Fibroblast of pulmonary artery (primary cell): ENCODE measurements around the gene CNTN2.

Experiments
- DNase-seq: peaks from one replicate; pipeline ENCODE4 v3.0.0-alpha.2; 2010; ENCODE audit warnings: low read depth
- H3K4me3 ChIP-seq: replicated peaks from 2 replicates; pipeline ENCODE4 v1.5.1; 2011; ENCODE audit warnings: low read depth, mild to moderate bottlenecking, control low read depth, low read length, moderate library complexity
- CTCF ChIP-seq: IDR thresholded peaks from 2 replicates; pipeline ENCODE4 v1.5.1; 2011; ENCODE audit warnings: mild to moderate bottlenecking, control low read depth, low read length, inconsistent platforms; ENCODE audit errors: missing control alignments

Gene CNTN2

GRCh38 chr1:205002705-205003104, 40.3 kb upstream of the CNTN2 start:
- DNase-seq, result no peak
- no peak overlapping the region for H3K4me3 ChIP-seq
- TF ChIP-seq CTCF, result no peak

DNA sequence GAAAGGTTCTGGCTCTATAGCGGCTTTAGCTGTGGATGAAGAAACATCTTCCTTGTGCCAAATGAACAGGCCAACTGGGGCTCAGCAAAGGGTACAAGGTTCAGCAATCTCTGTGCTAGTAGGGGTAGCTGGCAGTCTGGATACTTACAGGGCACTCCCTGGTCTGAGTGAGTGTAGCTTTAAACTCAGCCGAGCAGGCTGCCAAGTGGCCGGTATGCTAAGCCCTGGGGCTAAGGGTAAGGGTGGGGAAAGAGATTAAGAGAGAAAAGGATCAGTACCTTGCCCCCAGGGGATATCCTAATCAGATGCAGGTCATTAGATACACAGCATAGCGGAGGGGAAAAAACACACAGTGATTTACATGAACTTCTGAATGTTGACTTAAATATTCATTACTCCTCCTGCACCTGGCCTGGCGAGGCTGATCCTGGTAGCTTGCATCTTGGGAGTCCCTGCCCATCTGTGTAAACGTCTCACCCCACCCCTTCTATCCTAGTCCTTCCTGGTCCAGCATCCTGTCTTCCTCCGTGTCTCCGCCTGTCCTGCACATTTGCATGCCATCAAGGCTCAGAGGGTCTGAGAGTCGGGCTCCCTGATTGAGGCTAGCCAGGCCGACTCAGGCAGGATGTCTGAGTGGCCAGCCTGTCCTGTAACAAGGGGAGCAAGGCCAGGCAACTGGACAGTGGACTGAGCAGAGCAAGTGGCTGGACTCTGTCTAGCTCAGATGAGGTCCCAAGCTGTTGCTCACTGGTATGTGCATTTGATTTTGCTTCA, 39.5 kb upstream of the CNTN2 start:
- DNase-seq, result no peak
- no peak overlapping the region for H3K4me3 ChIP-seq
- TF ChIP-seq CTCF, result no peak

- TF ChIP-seq CTCF, result no peak
- no peak overlapping the region for H3K4me3 ChIP-seq
- DNase-seq, result no peak
Observed at GRCh38 chr1:205004351-205004750, 38.7 kb upstream of the CNTN2 start.

- TF ChIP-seq CTCF, result no peak
- DNase-seq, result no peak
- H3K4me3 ChIP-seq, result no peak overlapping the region
Observed at GRCh38 chr1:205008896-205009295, 34.1 kb upstream of the CNTN2 start.

DNA sequence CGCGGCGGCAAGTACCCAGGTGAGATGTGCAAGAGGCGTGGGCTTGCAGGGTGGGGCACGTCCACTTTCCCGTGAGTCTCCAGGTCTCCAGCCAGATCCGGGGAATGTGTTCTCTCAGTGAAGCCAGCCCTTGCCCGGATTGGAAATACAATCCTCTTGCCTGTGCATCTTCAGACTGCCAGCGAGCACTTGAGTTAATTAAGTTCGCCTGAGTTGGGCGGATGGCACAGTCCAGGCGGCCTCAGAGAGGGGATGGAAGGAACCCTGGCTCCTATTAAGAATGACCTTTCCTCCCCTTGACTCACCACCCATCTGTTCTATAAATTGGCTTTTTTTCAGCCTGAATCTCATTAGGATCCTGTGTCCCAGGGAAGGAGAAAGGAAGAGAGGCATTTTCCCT, 33.3 kb upstream of the CNTN2 start:
- DNase-seq, result no peak
- no peak for TF ChIP-seq CTCF
- no peak overlapping the region for H3K4me3 ChIP-seq

DNA sequence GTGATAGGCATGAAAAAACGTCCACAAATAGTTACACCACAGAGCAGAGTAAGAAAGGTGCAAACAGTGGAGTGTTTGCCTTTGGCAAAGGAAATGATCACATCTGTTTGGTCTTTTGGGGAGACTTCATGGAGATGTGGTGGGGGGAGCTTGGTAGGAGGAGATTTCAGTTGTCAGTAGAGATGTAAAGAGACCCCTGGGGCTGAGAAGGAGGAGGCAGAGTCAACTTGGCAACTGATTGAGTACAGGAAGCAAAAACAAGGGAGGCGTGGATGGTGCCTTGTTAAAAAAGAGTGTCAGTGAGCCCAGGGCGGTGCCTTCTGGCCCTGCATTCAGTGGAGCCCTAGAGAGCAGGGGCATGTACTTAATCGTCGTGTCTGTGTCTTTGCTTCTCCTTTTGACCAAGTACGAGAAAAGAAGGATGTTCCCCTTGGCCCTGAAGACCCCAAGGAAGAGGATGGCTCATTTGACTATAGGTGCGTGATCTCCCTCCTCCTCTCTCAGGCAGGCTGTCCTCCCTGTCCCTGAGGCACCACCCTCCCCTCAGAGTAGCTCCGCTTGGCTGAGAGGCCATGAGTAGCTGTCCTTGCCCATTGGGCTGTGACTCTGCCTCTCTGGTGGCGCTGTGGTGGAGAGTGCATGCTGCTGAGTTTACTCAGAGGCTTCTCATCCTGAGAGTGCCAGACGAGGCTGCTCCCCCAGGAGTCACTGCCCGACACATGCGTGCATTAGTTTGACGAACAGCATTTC, 30.4 kb upstream of the CNTN2 start:
- TF ChIP-seq CTCF, result no peak
- no peak overlapping the region for H3K4me3 ChIP-seq
- no peak for DNase-seq
